NT2/D1 (cell line): ENCODE measurements around the gene ETFDH.

Experiments
- YY1 ChIP-seq: IDR thresholded peaks from 2 replicates; pipeline ENCODE4 v1.6.1; 2011; ENCODE audit not compliant: insufficient read length, insufficient read depth
- ZNF274 ChIP-seq: IDR thresholded peaks from 2 replicates; pipeline ENCODE4 v1.6.1; 2011; ENCODE audit warnings: mild to moderate bottlenecking, low read depth, low read length

DNA sequence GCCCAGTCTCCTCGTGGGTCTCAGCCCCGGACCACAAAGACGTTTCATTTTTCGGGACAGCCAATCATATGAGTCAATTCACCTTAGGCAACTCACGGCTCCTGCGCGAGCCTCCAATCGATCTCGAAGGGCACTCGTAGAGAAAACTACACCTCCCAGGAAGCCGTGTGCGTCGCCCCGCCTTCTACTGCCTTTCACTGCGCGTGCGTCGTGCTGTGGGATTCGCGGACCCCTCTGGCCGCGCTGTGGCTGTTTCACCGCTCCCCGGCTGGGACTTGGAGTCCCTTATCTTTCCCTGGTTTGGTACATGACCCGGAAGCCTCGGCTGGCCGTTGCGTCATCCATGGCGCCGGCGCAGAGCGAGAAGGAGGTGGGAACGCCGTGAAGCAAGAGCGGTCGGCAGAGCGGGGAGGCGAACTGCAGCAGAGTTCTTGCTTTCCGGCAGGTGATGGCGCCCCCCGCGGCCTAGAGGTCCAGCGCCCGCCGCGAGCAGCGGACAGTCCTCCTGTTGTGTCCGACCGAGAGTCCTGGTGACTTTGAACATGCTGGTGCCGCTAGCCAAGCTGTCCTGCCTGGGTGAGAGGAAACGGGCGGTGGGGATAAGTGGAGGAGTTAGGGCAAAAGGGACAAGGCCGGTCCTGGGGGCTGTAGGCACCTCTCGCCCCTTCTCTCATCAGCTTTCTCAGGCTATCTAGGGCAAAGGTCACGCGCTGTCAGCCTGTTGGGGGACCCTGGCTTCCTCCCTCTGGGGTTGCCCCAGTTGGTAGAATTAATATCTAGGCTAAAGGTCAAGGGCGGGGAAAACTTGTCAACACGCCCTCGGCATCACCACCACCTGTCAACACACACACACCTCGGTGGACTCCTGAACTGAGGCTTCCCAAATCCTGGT is at the start of gene ETFDH:
- TF ChIP-seq YY1: no peak
- no peak for TF ChIP-seq ZNF274
